ENCODE measurements around the gene PAFAH2.
"Not testable (repeated sequence)": the region's sequence is repeated elsewhere in the genome, so short reads cannot be mapped to it uniquely, and the experiment has no call there.

The PAFAH2 gene

DNA sequence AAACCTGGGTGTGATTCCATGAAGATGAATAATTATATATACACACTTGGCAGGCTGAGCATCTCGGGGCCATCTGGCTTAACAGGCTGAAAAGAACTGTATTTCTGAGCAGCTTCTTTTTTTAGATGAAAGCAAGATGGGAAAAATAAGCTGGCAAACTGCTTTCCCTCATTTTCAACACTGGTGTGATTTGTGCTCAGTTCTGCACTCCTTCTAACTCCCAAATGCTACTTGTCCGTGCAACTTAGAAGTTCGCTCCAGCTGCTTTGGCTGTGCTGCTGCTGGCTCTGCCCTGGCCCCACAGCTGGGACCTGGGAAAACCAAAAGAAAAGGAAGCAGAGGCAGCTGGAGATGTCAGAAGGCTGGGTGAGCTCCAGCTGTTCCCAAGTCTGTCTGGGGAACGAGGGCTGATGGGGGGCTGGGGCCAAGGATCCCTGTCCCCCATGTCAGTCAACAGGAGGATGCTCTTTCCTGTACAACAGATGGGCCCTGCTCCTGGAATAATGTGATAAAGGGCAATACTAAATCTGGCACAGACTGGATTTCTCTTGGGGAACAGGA is 44.9 kb downstream of the PAFAH2 start:
- DNase-seq (ENCODE audit: low read depth) = no peak
- H3K4me3 ChIP-seq (ENCODE audit: low read depth, low read length) = no peak overlapping the region
- no peak for TF ChIP-seq CTCF (IDR thresholded peaks at IDR 0.05; ENCODE audit: insufficient read depth, low read depth, low read length, missing control alignments)

GRCh38 chr1:25948641-25949040 is 49.2 kb downstream of the PAFAH2 start:
- no peak for TF ChIP-seq CTCF (IDR thresholded peaks at IDR 0.05; ENCODE audit: insufficient read depth, low read depth, low read length, missing control alignments)
- H3K4me3 ChIP-seq (ENCODE audit: low read depth, low read length) = no peak overlapping the region
- no peak for DNase-seq (ENCODE audit: low read depth)

- no peak for DNase-seq (ENCODE audit: low read depth)
- H3K4me3 ChIP-seq (ENCODE audit: low read depth, low read length) = no peak overlapping the region
- TF ChIP-seq CTCF (IDR thresholded peaks at IDR 0.05; ENCODE audit: insufficient read depth, low read depth, low read length, missing control alignments) = no peak
Observed at GRCh38 chr1:25947027-25947426, 50.8 kb downstream of the PAFAH2 start.

- no peak overlapping the region for H3K4me3 ChIP-seq (ENCODE audit: low read depth, low read length)
- TF ChIP-seq CTCF (IDR thresholded peaks at IDR 0.05; ENCODE audit: insufficient read depth, low read depth, low read length, missing control alignments) = no peak
- DNase-seq (ENCODE audit: low read depth) = no peak
Observed at GRCh38 chr1:25945761-25946160, 52.1 kb downstream of the PAFAH2 start.

GRCh38 chr1:25944986-25945385 is 52.9 kb downstream of the PAFAH2 start:
- no peak for DNase-seq (ENCODE audit: low read depth)
- no peak overlapping the region for H3K4me3 ChIP-seq (ENCODE audit: low read depth, low read length)
- TF ChIP-seq CTCF (IDR thresholded peaks at IDR 0.05; ENCODE audit: insufficient read depth, low read depth, low read length, missing control alignments) = no peak

DNA sequence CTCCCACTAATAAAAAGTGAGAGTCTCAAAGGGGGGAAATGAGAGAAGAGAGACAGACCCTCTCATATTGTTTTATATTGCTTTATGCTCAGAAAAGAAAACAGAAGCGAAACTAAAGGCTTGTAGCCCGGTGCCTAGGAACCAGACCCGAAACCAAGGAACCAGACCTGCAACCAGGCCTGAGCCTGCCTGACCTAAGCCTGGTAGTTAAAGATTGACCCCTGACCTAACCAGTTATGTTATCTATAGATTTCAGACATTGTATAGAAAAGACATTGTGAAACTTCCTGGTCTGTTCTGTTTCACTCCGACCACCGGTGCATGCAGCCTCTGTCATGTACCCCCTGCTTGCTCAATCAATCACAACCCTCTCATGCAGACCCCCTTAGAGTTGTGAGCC is 54.4 kb downstream of the PAFAH2 start:
- DNase-seq (ENCODE audit: low read depth); H3K4me3 ChIP-seq (ENCODE audit: low read depth, low read length): not testable (repeated sequence)

DNA sequence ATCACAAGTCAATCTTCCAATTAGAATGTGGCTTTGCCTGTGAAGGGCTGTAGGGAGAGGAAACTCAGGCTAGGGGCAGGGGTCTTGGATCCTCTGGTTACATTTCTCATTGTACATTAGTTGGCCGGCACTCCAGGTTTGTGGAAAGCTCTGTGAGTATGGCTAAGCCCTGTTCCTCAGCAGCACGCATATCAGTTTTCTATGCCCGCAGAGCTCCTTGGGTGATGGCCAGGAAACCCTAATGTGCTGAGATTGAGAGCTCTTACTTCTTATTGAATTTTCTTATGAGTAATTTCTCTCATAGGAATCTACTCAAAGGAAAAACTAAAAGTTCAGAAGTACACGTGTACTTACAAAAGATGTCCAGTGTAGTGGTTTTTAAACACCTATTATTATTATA is 60.9 kb downstream of the PAFAH2 start:
- H3K4me3 ChIP-seq (ENCODE audit: low read depth, low read length) = no peak overlapping the region
- no peak for DNase-seq (ENCODE audit: low read depth)
- TF ChIP-seq CTCF (IDR thresholded peaks at IDR 0.05; ENCODE audit: insufficient read depth, low read depth, low read length, missing control alignments) = no peak

Data from GM12865 (cell line).